Fibroblast of skin of abdomen (primary cell): ENCODE measurements around the gene UBR4. TPM values are rescaled to one million over a fixed set of nuclear protein-coding genes. Genes with fewer than 3 reads are reported as not detected.
"Not testable (repeated sequence)": the region's sequence is repeated elsewhere in the genome, so short reads cannot be mapped to it uniquely, and the experiment has no call there.

Experiments used
- DNase-seq: peaks from one replicate; pipeline ENCODE4 v3.0.0-alpha.2; 2013
- polyA plus RNA-seq, 2 experiments: library from polyadenylated mRNA; unstranded; fragments of 120-200 nt; gene quantifications; one replicate each; pipeline ENCODE4 v1.2.1, GENCODE V29; 2013; ENCODE audit not compliant: insufficient read length in 2 of 2

UBR4 gene
- polyA plus RNA-seq (2013, experiment 1 of 2; ENCODE audit: insufficient read length): 83.0 TPM
- polyA plus RNA-seq (2013, experiment 2 of 2; ENCODE audit: insufficient read length): 75.6 TPM

GRCh38 chr1:19209990-19210771, at the start of gene UBR4:
TSS of gene UBR4 (minus strand) at chr1:19210266. CDS start at chr1:19210248, 18 bp downstream.
- peak; percentile 93 for DNase-seq

DNA sequence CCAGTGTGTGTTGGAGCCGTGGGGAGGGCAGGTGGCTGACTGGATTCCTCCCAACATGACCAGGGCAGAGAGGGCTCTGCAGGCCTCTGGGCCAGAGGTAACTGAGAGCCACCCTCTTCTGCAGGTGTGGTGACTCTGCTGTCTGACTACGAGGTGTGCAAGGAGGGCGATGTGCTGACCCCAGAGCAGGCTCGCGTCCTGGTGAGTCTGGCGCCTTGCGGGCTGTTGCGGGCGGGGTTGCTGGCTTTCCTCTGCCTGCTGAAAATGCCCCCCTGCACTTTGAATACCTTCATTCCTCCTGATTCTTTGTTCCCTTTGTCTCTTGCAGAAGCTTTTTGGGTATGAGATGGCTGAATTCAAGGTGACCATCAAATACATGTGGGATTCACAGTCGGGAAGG, 48.3 kb upstream of the UBR4 start:
- no peak for DNase-seq

- DNase-seq: no peak
Observed at GRCh38 chr1:19257178-19257914, 47.3 kb upstream of the UBR4 start.

DNA sequence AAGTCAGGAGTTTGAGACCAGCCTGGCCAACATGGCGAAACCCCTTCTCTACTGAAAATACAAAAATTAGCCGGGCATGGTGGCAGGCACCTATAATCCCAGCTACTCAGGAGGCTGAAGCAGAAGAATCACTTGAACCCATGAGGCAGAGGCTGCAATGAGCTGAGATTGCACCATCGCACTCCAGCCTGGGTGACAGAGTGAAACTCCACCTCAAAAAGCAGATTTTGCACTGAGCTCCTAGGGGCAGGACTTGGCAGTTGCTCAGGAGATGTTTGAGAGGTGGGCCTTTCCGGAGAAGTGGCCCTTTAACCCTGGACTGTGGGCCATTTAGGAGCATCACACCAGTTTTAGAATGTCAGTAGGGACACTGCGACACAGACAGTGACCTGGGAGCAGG, 46.2 kb upstream of the UBR4 start:
- DNase-seq: not testable (repeated sequence)

DNA sequence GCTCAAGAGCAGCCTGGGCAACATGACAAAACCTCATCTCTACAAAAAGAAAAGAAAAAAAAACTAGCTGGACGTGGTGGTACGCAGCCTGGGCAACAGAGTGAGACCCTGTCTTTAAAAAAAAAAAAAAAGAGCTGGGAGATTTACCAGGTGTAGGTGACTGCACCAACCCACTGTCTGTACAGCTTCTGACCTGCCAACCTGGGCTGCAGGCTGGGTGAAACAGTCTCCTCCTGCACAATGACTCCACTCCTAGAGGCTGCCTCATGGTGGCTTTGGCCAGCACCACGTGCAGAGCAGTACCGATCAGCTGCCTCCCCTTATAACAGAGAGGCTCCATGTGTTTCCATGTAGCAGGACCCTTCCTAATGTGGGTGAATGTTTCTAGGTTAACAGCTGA, 45.2 kb upstream of the UBR4 start:
- no peak for DNase-seq

DNA sequence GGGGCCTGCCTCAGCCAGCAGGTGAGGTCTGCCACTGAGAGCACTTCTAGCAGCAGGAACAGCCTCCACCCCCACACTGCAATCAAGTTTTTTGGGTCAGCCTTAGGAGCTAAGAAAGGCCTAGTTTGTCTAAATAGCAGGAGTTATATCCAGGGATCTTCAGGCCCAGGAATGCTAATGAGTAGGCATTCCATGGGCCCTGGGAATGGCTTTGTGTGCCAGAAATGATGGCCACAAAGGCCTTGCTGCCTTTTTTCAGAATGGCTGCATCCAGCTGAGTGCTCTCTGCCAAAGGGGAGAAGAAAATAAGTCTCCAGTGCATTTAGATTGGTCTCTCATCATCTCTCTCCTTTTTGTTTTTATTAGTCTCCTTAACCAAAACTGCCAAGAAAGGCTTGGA, 44.4 kb upstream of the UBR4 start:
- no peak for DNase-seq

- peak; percentile 80 for DNase-seq
Observed at GRCh38 chr1:19251305-19252196, 41.5 kb upstream of the UBR4 start, which contains the start of the genes EMC1 and MRTO4. TSS of gene EMC1 (minus strand) at chr1:19251524. CDS start at chr1:19251509, 15 bp downstream. TSS of gene MRTO4 (plus strand) at chr1:19251805. CDS start at chr1:19251836, 31 bp downstream.

- no peak for DNase-seq
Observed at GRCh38 chr1:19250629-19251304, 40.7 kb upstream of the UBR4 start.

DNA sequence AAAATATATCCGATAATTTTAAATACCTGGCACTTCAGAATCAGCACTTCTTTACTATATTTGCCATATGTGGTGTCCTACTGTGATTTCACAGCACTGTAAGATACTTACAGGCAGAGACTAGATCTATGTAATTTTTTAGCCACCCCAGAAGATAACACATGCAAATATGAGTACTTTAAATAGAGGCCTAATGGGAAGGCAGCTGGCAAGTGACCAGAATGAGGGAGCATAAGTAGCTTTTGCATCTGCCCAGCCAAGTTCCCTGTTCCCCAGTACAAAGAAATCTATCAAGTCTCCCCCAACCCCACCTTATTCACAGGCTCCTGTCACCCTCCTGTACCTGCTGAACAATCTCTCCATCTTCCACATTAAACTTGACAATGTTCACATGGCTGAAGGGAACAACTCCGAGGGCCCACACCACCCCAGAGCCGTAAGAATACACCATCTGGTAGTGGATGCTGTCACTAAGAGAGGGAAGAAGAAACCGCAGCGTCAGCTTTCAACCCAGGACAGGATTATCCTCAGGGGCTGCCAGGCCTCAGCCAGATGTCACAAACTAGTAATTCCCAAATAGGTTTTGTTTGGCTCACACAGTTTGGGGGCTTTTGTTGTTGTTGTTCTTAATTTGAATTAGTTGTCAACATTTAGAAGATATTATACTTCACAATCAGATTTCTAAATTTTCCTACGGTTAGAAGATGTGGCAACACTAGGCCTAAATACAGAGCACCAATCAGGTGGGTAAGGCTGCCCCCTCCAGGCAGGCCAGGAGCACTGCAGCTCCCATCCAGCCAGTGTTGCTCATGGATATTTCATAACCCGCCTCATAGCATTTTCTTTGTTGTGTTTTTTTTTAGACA, 30.8 kb upstream of the UBR4 start:
- DNase-seq: peak; percentile 47

- no peak for DNase-seq
Observed at GRCh38 chr1:19239876-19240275, 29.8 kb upstream of the UBR4 start.

- no peak for DNase-seq
Observed at GRCh38 chr1:19234224-19234623, 24.2 kb upstream of the UBR4 start.

DNA sequence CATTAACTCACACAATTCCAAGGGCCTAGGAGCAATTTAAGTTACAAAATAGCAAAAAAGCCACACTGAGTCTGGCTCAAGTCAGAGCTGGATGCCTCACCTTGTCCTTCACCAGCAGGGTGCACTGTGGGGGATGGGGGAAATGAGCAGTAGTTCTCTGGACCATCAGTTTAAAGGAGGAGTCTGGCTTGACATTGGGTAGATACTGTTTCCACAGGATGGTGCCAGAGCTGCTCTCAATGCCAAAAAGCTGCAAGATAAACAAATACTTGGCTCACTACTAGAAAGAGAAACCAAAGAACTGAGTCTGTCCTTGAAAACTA, 22.4 kb upstream of the UBR4 start:
- no peak for DNase-seq

DNA sequence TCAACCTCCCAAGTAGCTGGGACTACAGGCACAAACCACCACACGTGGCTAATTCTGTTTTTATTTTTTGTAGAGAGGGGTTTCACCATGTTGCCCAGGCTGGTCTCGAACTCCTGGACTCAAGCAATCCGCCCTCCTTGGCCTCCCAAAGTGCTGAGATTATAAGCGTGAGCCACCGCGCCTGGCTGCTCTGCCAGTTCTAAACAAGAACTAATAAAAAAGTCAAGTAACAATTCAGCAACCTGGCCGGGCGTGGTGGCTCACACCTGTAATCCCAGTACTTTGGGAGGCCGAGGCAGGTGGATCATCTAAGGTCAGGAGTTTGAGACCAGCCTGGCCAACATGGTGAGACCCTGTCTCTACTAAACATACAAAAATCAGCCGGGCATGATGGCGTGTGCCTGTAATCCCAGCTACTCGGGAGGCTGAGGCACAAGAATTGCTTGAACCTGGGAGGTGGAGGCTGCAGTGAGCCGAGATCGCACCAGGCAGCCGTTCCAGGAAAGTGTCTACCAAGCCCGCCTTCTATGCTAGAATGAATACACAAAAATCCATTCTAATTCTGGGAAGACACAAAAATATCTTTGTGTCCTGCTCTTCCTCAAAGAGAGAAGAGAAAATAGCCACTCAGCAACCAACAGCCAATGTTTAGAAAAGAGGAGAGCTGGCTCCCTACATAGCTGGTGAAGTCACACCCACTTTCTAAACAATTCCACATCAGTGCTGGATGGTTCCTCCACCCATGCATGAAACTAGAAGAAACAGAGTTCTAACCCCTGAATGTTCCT, 21.9 kb upstream of the UBR4 start:
- DNase-seq: not testable (repeated sequence)

DNA sequence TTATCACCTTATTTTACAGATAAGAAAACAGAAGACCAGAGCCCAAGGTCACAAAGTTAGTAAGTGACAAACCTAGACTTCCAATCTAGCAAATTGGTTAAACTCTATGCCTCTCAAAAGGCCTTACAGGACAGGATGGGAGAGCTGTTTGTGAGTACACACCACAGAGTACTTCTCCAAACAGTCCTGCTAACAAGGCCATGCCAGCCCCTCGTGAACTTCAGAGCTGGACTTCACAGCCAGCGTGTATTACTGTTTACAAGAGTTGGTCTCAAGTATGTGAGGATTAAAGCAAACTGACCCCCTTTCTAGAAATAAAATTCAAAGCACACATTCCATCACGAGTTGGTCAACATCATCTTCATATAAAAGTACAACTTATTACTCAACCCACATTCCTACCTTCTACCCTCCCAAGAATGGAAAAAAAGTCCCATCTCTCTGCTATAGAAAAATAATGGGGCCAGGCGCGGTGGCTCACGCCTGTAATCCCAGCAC, 19.8 kb upstream of the UBR4 start:
- no peak for DNase-seq

- no peak for DNase-seq
Observed at GRCh38 chr1:19229229-19229628, 19.2 kb upstream of the UBR4 start.

- DNase-seq: no peak
Observed at GRCh38 chr1:19222979-19223824, 13.1 kb upstream of the UBR4 start.

DNA sequence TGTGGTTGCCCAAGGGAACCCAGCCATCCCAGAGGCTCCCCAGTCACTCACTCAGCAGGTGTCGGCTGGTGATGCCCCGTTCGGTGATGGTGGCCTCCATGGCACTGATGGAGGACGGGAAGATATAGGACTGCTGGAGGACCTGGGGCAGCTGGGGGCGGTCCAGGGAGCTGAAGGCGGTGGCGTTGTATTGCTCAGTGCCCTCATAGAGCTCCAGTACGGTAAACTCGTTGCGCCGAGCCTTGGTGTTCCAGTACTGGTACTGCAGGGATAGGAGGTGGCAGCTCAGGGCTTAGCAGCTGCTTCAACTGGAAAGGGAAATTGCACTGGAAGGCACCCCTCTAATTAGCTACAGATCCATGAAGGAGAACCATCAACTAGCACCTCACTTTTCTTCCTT, 12.5 kb upstream of the UBR4 start:
- DNase-seq: no peak

DNA sequence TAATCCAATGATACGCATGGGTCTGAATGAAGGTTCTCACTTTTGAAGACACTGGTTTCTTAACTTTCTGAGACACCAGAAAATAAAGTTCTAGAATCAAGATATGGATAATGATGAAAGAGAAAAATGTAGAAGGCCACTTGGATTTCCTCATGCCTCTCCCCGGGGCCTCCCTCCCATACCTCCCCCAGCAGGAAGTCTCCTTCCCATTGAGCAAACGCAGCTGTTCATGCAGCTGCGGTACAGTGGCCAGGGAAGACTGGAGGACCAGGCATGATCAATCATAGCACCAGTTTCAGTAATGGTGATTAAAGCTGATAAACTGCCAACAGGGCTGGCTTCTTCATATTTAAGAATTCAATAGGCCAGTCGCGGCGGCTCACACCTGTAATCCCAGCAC, 10.9 kb upstream of the UBR4 start:
- DNase-seq: no peak
